Transverse colon (tissue), 4 donors: ENCODE results near the gene VASN. TPM values are rescaled to one million over a fixed set of nuclear protein-coding genes. Genes with fewer than 3 reads are reported as not detected.

ENCODE experiments used
- DNase-seq: peaks from one replicate; pipeline ENCODE4 v3.0.0-alpha.2; 2019
- H3K27ac ChIP-seq, 4 donors: fragments of 200-600 bp; sonication (generic); 2 replicates each; pipeline ENCODE4 v1.5.1; 2016 to 2018; ENCODE audit warnings: inconsistent platforms in 4 of 4
- H3K27me3 ChIP-seq: fragments of 200-600 bp; sonication (generic); 2 replicates; pipeline ENCODE4 v1.5.1; 2017; ENCODE audit warnings: inconsistent platforms
- H3K36me3 ChIP-seq, 4 donors: fragments of 200-600 bp; sonication (generic); 2 replicates each; pipeline ENCODE4 v1.5.1; 2017 to 2019; ENCODE audit warnings: inconsistent platforms in 4 of 4
- H3K4me1 ChIP-seq, 4 donors: fragments of 200-600 bp; sonication (generic); 2 replicates each; pipeline ENCODE4 v1.5.1; 2017 to 2020; ENCODE audit warnings: inconsistent platforms in 4 of 4
- H3K4me3 ChIP-seq, 4 donors: fragments of 200-600 bp; sonication (generic); 1 replicate in 1 of 4; 2 replicates in 3 of 4; pipeline versions ENCODE4 v1.5.1 to v1.6.1; 2017 to 2019; ENCODE audit warnings: inconsistent platforms in 4 of 4
- H3K9me3 ChIP-seq, 2 donors: fragments of 200-600 bp; sonication (generic); 2 replicates each; pipeline ENCODE4 v1.5.1; 2017 to 2019; ENCODE audit warnings: inconsistent platforms in 2 of 2
- EP300 ChIP-seq: sonication (generic); formaldehyde crosslinking; IDR thresholded peaks from one replicate; pipeline ENCODE4 v1.6.1; 2017; ENCODE audit warnings: antibody characterized with exemption, low read depth
- POLR2A ChIP-seq: fragments of 450-650 bp; IDR thresholded peaks from one replicate; pipeline ENCODE4 v1.6.1; 2016; ENCODE audit warnings: antibody characterized with exemption, mild to moderate bottlenecking, moderate library complexity
- POLR2AphosphoS5 ChIP-seq, 3 donors: sonication (generic); formaldehyde crosslinking; IDR thresholded peaks; one replicate each; pipeline ENCODE4 v1.6.1; 2016; ENCODE audit warnings: antibody characterized with exemption in 3 of 3
- WGBS, 2 donors: methylation state at CpG; one replicate each; pipeline ENCODE4 v1.1.5; 2018; ENCODE audit warnings: low coverage in 1 of 2; 5-methylcytosine and 5-hydroxymethylcytosine counted together
- in situ Hi-C, 4 donors: fragments of 200-750 bp; cut with MboI; loops; one replicate each; pipeline versions ENCODE4 v1.15.0 to v1.15.1; 2017; ENCODE audit warnings: low sequenced_read_pairs in 3 of 4, low pct_ligation_motif_present in 1 of 4, low pct_unique_long_range_greater_than_20kb in 1 of 4
- intact Hi-C: fragments of 100-400 bp; cut with DNase I; formaldehyde crosslinking; loops from one replicate; pipeline ENCODE4 v1.15.1; 2023; ENCODE audit warnings: low total_unique reads
- total RNA-seq, 4 donors: library from RNA; depleted of rRNA; stranded (reverse); fragments of >200 nt; gene quantifications; one replicate each; pipeline ENCODE4 v1.1.0, GENCODE V29; 2016
- TF ChIP-seq, protein P1 (sequence below), 5 experiments: fragments of 200-600 bp in 3 of 5; fragments of 450-650 bp in 2 of 5; sonication (generic) in 3 of 5; IDR thresholded peaks; 1 replicate in 2 of 5; 2 replicates in 3 of 5; pipeline ENCODE4 v1.5.1; 2016 to 2017; ENCODE audit warnings: antibody characterized with exemption in 5 of 5, inconsistent platforms in 3 of 5, mild to moderate bottlenecking in 2 of 5, moderate library complexity in 1 of 5

The VASN gene
- total RNA-seq, 4 donors from 2014 or later = 3.4 to 18.7 (median 9.0) TPM

DNA sequence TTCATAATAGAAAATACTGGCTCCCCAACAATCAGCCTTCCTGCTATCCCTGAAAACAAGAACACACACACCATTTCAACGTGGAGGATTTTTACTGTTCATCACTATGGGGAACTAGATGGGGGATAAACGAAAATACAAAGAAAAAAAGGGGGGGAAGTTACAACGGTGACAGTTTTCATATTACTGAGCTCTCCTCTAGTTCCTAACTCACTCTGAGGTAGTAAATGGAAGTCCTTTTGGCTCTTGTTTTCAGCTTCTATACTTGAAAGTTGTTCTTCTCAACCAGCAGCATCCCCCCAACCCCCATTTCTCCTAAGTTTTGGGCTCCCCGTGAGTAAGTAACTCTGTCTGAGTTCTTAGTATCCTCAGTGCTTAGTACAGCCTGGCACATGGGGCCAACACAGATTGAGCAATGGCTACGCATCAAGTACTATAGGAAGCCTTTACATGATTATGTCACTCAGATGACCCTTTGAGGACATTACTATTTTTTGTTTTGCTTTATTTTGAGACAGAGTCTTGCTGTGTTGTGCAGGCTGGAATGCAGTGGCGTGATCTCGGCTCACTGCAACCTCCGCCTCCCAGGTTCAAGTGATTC, 49.0 kb downstream of the VASN start:
- Histone ChIP-seq H3K4me3 (no peak overlapping the region), H3K27ac (peak overlapping the region; percentile 14 to 54 (median 40)), H3K9me3 (no peaks in the 10 kb centered on the region), H3K27me3 (no peaks in the 10 kb centered on the region), H3K4me1 (peaks cover 6 to 31% (median 23%) of the 10 kb centered on the region in 4 donors), H3K36me3 (no peaks in the 10 kb centered on the region)
- intact Hi-C loops (no loop called here), in situ Hi-C loops (no loop called here)
- 32 to 64% methylated on average over 4 to 8 of the region's 8 CpGs for WGBS, 2 donors
- no peak for TF ChIP-seq EP300
- TF ChIP-seq, protein P1, sequence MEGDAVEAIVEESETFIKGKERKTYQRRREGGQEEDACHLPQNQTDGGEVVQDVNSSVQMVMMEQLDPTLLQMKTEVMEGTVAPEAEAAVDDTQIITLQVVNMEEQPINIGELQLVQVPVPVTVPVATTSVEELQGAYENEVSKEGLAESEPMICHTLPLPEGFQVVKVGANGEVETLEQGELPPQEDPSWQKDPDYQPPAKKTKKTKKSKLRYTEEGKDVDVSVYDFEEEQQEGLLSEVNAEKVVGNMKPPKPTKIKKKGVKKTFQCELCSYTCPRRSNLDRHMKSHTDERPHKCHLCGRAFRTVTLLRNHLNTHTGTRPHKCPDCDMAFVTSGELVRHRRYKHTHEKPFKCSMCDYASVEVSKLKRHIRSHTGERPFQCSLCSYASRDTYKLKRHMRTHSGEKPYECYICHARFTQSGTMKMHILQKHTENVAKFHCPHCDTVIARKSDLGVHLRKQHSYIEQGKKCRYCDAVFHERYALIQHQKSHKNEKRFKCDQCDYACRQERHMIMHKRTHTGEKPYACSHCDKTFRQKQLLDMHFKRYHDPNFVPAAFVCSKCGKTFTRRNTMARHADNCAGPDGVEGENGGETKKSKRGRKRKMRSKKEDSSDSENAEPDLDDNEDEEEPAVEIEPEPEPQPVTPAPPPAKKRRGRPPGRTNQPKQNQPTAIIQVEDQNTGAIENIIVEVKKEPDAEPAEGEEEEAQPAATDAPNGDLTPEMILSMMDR (IDR thresholded peaks at IDR 0.05) = no peak
- no peak for TF ChIP-seq POLR2A
- DNase-seq = no peak

DNA sequence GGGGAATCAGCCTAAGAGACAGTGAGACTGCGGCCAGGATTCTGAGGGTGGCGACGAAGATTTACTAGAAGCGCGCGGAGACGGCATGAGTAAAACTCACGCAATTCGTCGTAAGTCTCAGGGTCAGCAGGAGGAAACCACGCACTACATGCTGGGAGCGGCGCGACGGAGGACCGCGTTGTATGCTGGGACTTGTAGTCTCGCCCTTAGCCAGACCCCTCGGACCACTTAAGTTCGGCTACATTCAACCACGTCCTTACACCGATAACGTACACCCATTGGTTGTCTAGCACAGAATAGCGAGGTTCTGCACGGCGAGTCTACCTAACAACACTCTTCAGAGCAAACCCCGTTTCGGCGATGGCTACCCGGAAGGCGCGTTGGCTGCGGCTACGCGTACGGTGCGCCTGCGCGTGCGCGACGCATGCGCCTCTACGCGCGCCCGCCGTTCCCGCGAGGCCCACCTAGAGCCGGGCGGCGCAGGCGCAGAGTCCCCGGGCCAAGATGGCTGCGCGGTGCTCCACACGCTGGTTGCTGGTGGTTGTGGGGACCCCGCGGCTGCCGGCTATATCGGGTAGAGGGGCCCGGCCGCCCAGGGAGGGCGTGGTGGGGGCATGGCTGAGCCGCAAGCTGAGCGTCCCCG, 53.9 kb downstream of the VASN start, which contains the start of gene DNAJA3:
DNAJA3 (plus strand) TSS at position 491 of the 643 bp plus-strand sequence; CDS start at position 505, 14 bp downstream.
- no peaks in the 10 kb centered on the region for H3K27me3 ChIP-seq
- no peaks in the 10 kb centered on the region for H3K9me3 ChIP-seq
- no peaks in the 10 kb centered on the region for H3K36me3 ChIP-seq
- peaks cover 4 to 25% (median 22%) of the 10 kb centered on the region in 4 donors for H3K4me1 ChIP-seq
- H3K27ac ChIP-seq = peak within 1 kb of the TSS; percentile 87 to 97 (median 95)
- 0 to 1% methylated on average over 11 to 68 of the region's 68 CpGs for WGBS, 2 donors
- H3K4me3 ChIP-seq = peak within 1 kb of the TSS; percentile 65 to 86 (median 80)
- TF ChIP-seq, protein P1 (IDR thresholded peaks at IDR 0.05) = peak in 1 of 5 experiments; percentile 10
- peak; percentile 84 to 93 (median 89) for TF ChIP-seq POLR2AphosphoS5 (IDR thresholded peaks at IDR 0.05)
- TF ChIP-seq POLR2A = peak; percentile 81
- TF ChIP-seq EP300 = no peak
- in situ Hi-C loops = no loop called here
- intact Hi-C loops = no loop called here
- DNase-seq = peak; percentile 91

DNA sequence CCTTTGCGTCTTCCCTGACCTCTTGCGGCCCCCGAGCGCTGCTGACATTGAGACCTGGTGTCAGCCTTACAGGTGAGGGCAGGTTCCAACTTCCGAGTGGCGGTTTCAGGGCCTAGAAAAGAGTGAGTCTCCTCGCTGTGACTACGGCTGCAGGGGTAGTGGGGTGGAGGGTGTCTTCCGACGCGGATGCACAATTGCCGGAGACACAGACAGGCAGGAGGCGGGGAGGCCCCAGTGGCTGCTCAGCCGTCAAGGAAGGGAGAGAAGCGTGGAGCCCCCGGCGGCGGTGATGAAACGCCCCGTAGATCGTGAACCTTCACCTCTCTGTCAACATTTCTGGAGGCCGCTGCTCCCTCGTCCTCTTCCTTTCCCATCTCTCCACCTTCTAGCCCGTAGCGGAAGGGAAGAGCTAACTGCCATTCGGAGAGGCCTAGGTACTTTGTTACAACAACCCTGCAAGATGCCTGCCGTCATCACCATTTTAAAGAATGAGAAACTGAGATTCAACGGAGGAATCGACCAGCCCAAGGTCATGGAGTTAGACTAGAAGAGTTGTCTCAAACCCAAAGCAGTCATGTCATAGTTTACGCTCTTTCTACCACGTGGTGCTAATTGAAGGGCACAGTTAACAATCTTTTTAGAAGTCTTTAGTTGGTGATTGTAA, 54.5 kb downstream of the VASN start:
- Histone ChIP-seq H3K36me3 (no peaks in the 10 kb centered on the region), H3K9me3 (no peaks in the 10 kb centered on the region), H3K27ac (peak overlapping the region; percentile 87 to 97 (median 95)), H3K4me3 (peak overlapping the region; percentile 65 to 86 (median 80)), H3K4me1 (peaks cover 4 to 23% (median 19%) of the 10 kb centered on the region in 4 donors), H3K27me3 (no peaks in the 10 kb centered on the region)
- DNase-seq = no peak
- WGBS, 2 donors = 2 to 21% methylated on average over 4 to 27 of the region's 31 CpGs
- intact Hi-C loops = no loop called here
- in situ Hi-C loops = no loop called here
- TF ChIP-seq, protein P1 (IDR thresholded peaks at IDR 0.05) = no peak
- TF ChIP-seq POLR2AphosphoS5 (IDR thresholded peaks at IDR 0.05) (no peak), EP300 (no peak), POLR2A (no peak)

DNA sequence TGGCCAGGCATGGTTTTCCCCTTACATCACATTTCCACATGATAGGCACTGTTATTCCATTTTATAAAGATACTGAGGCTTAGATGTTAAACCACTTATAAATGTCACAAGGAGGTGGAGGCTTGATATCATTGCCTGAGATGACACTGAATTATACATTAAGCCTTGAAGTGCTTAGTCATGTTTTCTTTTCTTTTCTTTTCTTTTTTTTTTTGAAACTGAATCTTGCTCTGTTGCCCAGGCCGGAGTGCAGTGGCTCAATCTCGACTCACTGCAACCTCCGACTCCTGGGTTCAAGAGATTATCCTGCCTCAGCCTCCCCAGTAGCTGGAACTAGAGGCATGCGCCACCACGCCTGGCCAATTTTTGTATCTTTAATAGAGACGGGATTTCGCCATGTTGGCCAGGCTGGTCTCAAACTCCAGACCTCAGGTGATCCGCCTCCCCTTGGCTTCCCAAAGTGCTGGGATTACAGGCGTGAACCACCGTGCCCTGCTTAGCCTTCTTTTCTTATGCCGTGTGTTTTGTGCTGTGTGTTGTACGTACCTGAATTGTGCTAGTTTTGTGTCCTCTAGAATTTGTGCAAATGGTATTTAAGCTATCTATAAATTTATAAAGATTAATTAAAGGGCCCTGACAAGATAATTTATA, 55.2 kb downstream of the VASN start:
- Histone ChIP-seq H3K9me3 (no peaks in the 10 kb centered on the region), H3K4me3 (peak overlapping the region in 3 of 4 donors; percentile 65 to 85 (median 76)), H3K27ac (peak overlapping the region; percentile 87 to 97 (median 95)), H3K36me3 (no peaks in the 10 kb centered on the region), H3K27me3 (no peaks in the 10 kb centered on the region), H3K4me1 (peaks cover 4 to 23% (median 19%) of the 10 kb centered on the region in 4 donors)
- in situ Hi-C loops (no loop called here), intact Hi-C loops (no loop called here)
- DNase-seq = no peak
- WGBS, 2 donors = 73 to 85% methylated on average over 3 to 12 of the region's 12 CpGs
- TF ChIP-seq POLR2A (no peak), EP300 (no peak), POLR2AphosphoS5 (IDR thresholded peaks at IDR 0.05) (no peak)
- TF ChIP-seq, protein P1 (IDR thresholded peaks at IDR 0.05) = no peak
